HepG2 (cell line): Measurements from ENCODE around the gene CTDNEP1. TPM values are rescaled to one million over a fixed set of nuclear protein-coding genes. Genes with fewer than 3 reads are reported as not detected.

Experiments used
- ATF4 ChIP-seq, 2 experiments: fragments of 450-650 bp in 1 of 2; sonication (generic) in 1 of 2; formaldehyde crosslinking; IDR thresholded peaks; 2 replicates each; pipeline versions ENCODE4 v1.5.0 to v1.8.0; 2020 to 2022; ENCODE audit warnings: mild to moderate bottlenecking in 1 of 2, missing genetic modification reagents in 1 of 2
- ATRX ChIP-seq: sonication (generic); formaldehyde crosslinking; IDR thresholded peaks from 2 replicates; pipeline ENCODE4 v1.4.0; 2020; ENCODE audit warnings: missing genetic modification reagents, borderline replicate concordance
- DPF2 ChIP-seq: sonication (generic); formaldehyde crosslinking; IDR thresholded peaks from 2 replicates; pipeline ENCODE4 v1.4.0; 2020; ENCODE audit warnings: mild to moderate bottlenecking, low read depth, missing genetic modification reagents, borderline replicate concordance
- FOXO4 ChIP-seq: sonication (generic); formaldehyde crosslinking; conservative IDR thresholded peaks from 2 replicates; pipeline ENCODE4 v1.8.1; 2023; ENCODE audit warnings: missing genetic modification reagents
- HDAC1 ChIP-seq: sonication (generic); formaldehyde crosslinking; IDR thresholded peaks from 2 replicates; pipeline ENCODE4 v1.5.1; 2020; ENCODE audit warnings: mild to moderate bottlenecking, missing genetic modification reagents
- HNRNPH1 ChIP-seq: fragments of 200-400 bp; formaldehyde crosslinking; optimal IDR thresholded peaks from 2 replicates; pipeline ENCODE3; 2017; ENCODE audit warnings: mild to moderate bottlenecking, low read depth, low read length
- HNRNPLL ChIP-seq: fragments of 200-400 bp; formaldehyde crosslinking; IDR thresholded peaks from 2 replicates; pipeline ENCODE4 v1.6.1; 2017; ENCODE audit warnings: mild to moderate bottlenecking, low read depth, low read length; ENCODE audit not compliant: poor library complexity, severe bottlenecking
- JDP2 ChIP-seq: sonication (generic); formaldehyde crosslinking; IDR thresholded peaks from 2 replicates; pipeline ENCODE4 v1.8.1; 2022; ENCODE audit warnings: missing genetic modification reagents, borderline replicate concordance
- LCORL ChIP-seq, 2 experiments: fragments of 450-650 bp in 1 of 2; sonication (generic) in 1 of 2; formaldehyde crosslinking in 1 of 2; IDR thresholded peaks; 2 replicates each; pipeline versions ENCODE4 v1.5.0 to v1.6.1; 2017 to 2020; ENCODE audit warnings: antibody characterized with exemption in 1 of 2, missing genetic modification reagents in 1 of 2
- MYNN ChIP-seq: sonication (generic); formaldehyde crosslinking; IDR thresholded peaks from 2 replicates; pipeline ENCODE4 v1.4.0; 2020; ENCODE audit warnings: mild to moderate bottlenecking, low read depth, missing genetic modification reagents
- NR2F1 ChIP-seq, 2 experiments: fragments of 450-650 bp in 1 of 2; formaldehyde crosslinking in 1 of 2; IDR thresholded peaks; 2 replicates each; pipeline versions ENCODE4 v1.5.0 to v1.6.1; 2016 to 2020; ENCODE audit warnings: mild to moderate bottlenecking in 1 of 2, missing compliant biosample characterization in 1 of 2, missing genetic modification reagents in 1 of 2, moderate library complexity in 1 of 2
- PAF1 ChIP-seq: IDR thresholded peaks from 2 replicates; pipeline ENCODE4 v1.6.1; 2016; ENCODE audit warnings: missing genetic modification reagents, missing compliant biosample characterization
- POGK ChIP-seq: sonication (generic); formaldehyde crosslinking; conservative IDR thresholded peaks from 2 replicates; pipeline ENCODE4 v1.8.0; 2022; ENCODE audit warnings: mild to moderate bottlenecking, moderate library complexity, missing genetic modification reagents
- POLR2AphosphoS5 ChIP-seq: IDR thresholded peaks from 2 replicates; pipeline ENCODE4 v1.6.1; 2012; ENCODE audit warnings: low read depth, low read length
- SRSF1 ChIP-seq: fragments of 200-400 bp; formaldehyde crosslinking; optimal IDR thresholded peaks from 2 replicates; pipeline ENCODE3; 2017; ENCODE audit warnings: mild to moderate bottlenecking, low read depth, low read length, moderate library complexity
- TOE1 ChIP-seq: sonication (generic); formaldehyde crosslinking; IDR thresholded peaks from 2 replicates; pipeline ENCODE4 v1.4.0; 2020; ENCODE audit warnings: mild to moderate bottlenecking, missing genetic modification reagents
- ZNF510 ChIP-seq: sonication (generic); formaldehyde crosslinking; IDR thresholded peaks from 2 replicates; pipeline ENCODE4 v1.4.0; 2020; ENCODE audit warnings: low read depth, mild to moderate bottlenecking, missing genetic modification reagents
- ZNF556 ChIP-seq: sonication (generic); formaldehyde crosslinking; IDR thresholded peaks from 2 replicates; pipeline ENCODE4 v1.4.0; 2020; ENCODE audit warnings: mild to moderate bottlenecking, missing genetic modification reagents, borderline replicate concordance
- ZNF570 ChIP-seq: sonication (generic); formaldehyde crosslinking; IDR thresholded peaks from 2 replicates; pipeline ENCODE4 v1.4.0; 2020; ENCODE audit warnings: mild to moderate bottlenecking, missing genetic modification reagents, borderline replicate concordance
- ZNF790 ChIP-seq: sonication (generic); formaldehyde crosslinking; IDR thresholded peaks from 2 replicates; pipeline ENCODE4 v1.8.0; 2022; ENCODE audit warnings: missing genetic modification reagents, mild to moderate bottlenecking, borderline replicate concordance
- ZNF816 ChIP-seq: sonication (generic); formaldehyde crosslinking; IDR thresholded peaks from 2 replicates; pipeline ENCODE4 v1.8.0; 2022; ENCODE audit warnings: missing genetic modification reagents, mild to moderate bottlenecking, borderline replicate concordance
- ZSCAN22 ChIP-seq: sonication (generic); formaldehyde crosslinking; IDR thresholded peaks from 2 replicates; pipeline ENCODE4 v1.4.0; 2020; ENCODE audit warnings: mild to moderate bottlenecking, missing genetic modification reagents
- polyA plus RNA-seq, 8 experiments: library from polyadenylated mRNA; depleted of rRNA in 3 of 8; stranded (reverse) in 7 of 8; unstranded in 1 of 8; fragments of >200 nt; fragmentation: Illumina TruSeq in 4 of 8; extraction: Trizol in 4 of 8; gene quantifications; 2 replicates each; pipeline versions ENCODE4 v1.2.1 to v1.2.3, GENCODE V29; 2011 to 2016; ENCODE audit warnings: low read depth in 4 of 8, missing spikeins in 1 of 8, mixed read lengths in 1 of 8; ENCODE audit not compliant: insufficient read depth in 1 of 8
- total RNA-seq, 5 experiments: library from RNA; depleted of rRNA; stranded (reverse); fragments of >200 nt; fragmentation: Illumina TruSeq; extraction: Trizol; gene quantifications; 2 replicates each; pipeline ENCODE4 v1.2.3, GENCODE V29; 2016; ENCODE audit warnings: low read depth in 1 of 5

The CTDNEP1 gene
- total and polyA plus RNA-seq, 2 of the 13 experiments (the other 11 are each of a cell fraction or from before 2014, with no cell fraction given): 19.8 to 118 TPM

GRCh38 chr17:7234083-7234951 is 17.2 kb downstream of the CTDNEP1 start, which contains the start of gene DVL2 (continued):
- TF ChIP-seq ATF4 (CRISPR knock-in tag; IDR thresholded peaks at IDR 0.05) (no peak; a peak in 2 of 4 replicates), HNRNPLL (peak; percentile 86), POLR2AphosphoS5 (peak; percentile 90), ZNF790 (CRISPR knock-in tag) (0 out of 2 replicates have a peak, but pooled peaks have one; percentile 53), PAF1 (CRISPR knock-in tag) (peak; percentile 95; the same call in 1 of the 2 replicates), ZNF510 (CRISPR knock-in tag) (peak; percentile 52; the same call in 1 of the 2 replicates), ZNF556 (peak; percentile 74), TOE1 (0 out of 2 replicates have a peak, but pooled peaks have one; percentile 75), LCORL (IDR thresholded peaks at IDR 0.05) (peak; percentile 91), LCORL (CRISPR knock-in tag; IDR thresholded peaks at IDR 0.05) (no peak; the same call in 1 of the 2 replicates), ZSCAN22 (no peak), HDAC1 (CRISPR knock-in tag) (peak; percentile 97), ATRX (CRISPR knock-in tag) (no peak), ZNF570 (CRISPR knock-in tag) (no peak), DPF2 (CRISPR knock-in tag) (no peak), JDP2 (no peak; the same call in 1 of the 2 replicates), NR2F1 (CRISPR knock-in tag; IDR thresholded peaks at IDR 0.05) (0 out of 4 replicates have a peak, but pooled peaks of 1 of the 2 experiments have one; percentile 28), FOXO4 (CRISPR knock-in tag) (no peak), MYNN (CRISPR knock-in tag) (no peak), ZNF816 (CRISPR knock-in tag) (peak; percentile 72; the same call in 1 of the 2 replicates), POGK (CRISPR knock-in tag) (peak; percentile 58; the same call in 1 of the 2 replicates), SRSF1 (peak; percentile 75), HNRNPH1 (peak; percentile 95)
